GM12872 (cell line): ENCODE data around the gene LY6G6D.

Experiments
- TF ChIP-seq, protein P1 (sequence below): IDR thresholded peaks from 3 replicates; pipeline ENCODE4 v1.5.1; 2011; ENCODE audit warnings: low read depth, mild to moderate bottlenecking, low read length, moderate library complexity; ENCODE audit not compliant: insufficient read depth

LY6G6D gene

DNA sequence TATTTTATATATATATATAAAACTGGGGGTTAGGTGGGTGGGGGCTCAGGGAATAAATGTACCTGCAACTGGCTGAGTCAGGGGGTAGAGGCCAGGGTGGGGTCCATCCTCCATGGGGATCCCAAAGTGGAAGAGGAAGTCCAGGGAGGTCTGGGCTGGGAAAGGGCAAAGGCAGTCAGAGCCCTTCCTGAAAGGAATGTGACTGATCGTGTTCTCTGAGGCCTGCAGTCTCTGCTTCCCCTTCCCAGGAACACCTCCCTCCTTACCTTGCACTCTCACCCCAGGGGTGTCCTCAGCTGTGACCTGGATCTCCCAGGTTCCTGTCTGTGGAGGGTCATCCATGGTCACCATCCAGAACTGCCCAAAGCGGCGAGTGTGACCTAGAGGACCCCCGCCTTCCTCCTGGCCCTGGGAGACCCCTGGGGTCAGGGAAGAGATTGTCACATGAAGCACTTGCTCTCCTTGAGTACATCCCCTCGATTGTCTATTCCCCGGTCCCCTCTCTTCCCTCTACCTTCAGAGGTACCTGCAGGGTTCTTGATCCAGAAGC lies 52.0 kb downstream of the LY6G6D start:
- TF ChIP-seq, protein P1, sequence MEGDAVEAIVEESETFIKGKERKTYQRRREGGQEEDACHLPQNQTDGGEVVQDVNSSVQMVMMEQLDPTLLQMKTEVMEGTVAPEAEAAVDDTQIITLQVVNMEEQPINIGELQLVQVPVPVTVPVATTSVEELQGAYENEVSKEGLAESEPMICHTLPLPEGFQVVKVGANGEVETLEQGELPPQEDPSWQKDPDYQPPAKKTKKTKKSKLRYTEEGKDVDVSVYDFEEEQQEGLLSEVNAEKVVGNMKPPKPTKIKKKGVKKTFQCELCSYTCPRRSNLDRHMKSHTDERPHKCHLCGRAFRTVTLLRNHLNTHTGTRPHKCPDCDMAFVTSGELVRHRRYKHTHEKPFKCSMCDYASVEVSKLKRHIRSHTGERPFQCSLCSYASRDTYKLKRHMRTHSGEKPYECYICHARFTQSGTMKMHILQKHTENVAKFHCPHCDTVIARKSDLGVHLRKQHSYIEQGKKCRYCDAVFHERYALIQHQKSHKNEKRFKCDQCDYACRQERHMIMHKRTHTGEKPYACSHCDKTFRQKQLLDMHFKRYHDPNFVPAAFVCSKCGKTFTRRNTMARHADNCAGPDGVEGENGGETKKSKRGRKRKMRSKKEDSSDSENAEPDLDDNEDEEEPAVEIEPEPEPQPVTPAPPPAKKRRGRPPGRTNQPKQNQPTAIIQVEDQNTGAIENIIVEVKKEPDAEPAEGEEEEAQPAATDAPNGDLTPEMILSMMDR = no peak
